HG03354 (cell line): ENCODE measurements around the gene USP14.

Experiments
- ATAC-seq: cut with Tn5 transposase; IDR thresholded peaks from one replicate; pipeline ENCODE4 v1.9.1; 2021; ENCODE audit warnings: mild to moderate bottlenecking; ENCODE audit not compliant: unreplicated experiment, poor library complexity, severe bottlenecking

The USP14 gene

GRCh38 chr18:217532-218336 is 59.4 kb downstream of the USP14 start:
- no peak for ATAC-seq

GRCh38 chr18:220708-221107 is 62.4 kb downstream of the USP14 start:
- no peak for ATAC-seq

- ATAC-seq, result no peak
These were observed 67.4 kb downstream of the USP14 start for GRCh38 chr18:225745-226144.

- ATAC-seq, result no peak
These were observed 69.0 kb downstream of the USP14 start for GRCh38 chr18:227374-227773.

GRCh38 chr18:227902-228301 is 69.5 kb downstream of the USP14 start:
- no peak for ATAC-seq

GRCh38 chr18:228586-228985 is 70.2 kb downstream of the USP14 start:
- ATAC-seq, result no peak

GRCh38 chr18:231563-231962 is 73.2 kb downstream of the USP14 start:
- ATAC-seq, result no peak

GRCh38 chr18:240175-240574 is 81.8 kb downstream of the USP14 start:
- no peak for ATAC-seq

- ATAC-seq, result no peak
These were observed 87.0 kb downstream of the USP14 start for GRCh38 chr18:245282-245847.

- no peak for ATAC-seq
These were observed 89.7 kb downstream of the USP14 start for GRCh38 chr18:248053-248452.

- ATAC-seq, result no peak
These were observed 92.3 kb downstream of the USP14 start for GRCh38 chr18:250685-251084.

GRCh38 chr18:251572-251971 is 93.2 kb downstream of the USP14 start:
- ATAC-seq, result no peak

- no peak for ATAC-seq
These were observed 94.8 kb downstream of the USP14 start for GRCh38 chr18:253121-253520.

- no peak for ATAC-seq
These were observed 96.8 kb downstream of the USP14 start for GRCh38 chr18:255171-255570.

- no peak for ATAC-seq
These were observed 102.2 kb downstream of the USP14 start for GRCh38 chr18:260547-260946.

GRCh38 chr18:261398-262073 is 103.2 kb downstream of the USP14 start:
- no peak for ATAC-seq
